Neuronal stem cell (in vitro differentiated cells): Measurements from ENCODE around the gene HNRNPC.
"Not testable (repeated sequence)": the region's sequence is repeated elsewhere in the genome, so short reads cannot be mapped to it uniquely, and the experiment has no call there.

Source experiments
- DNase-seq: peaks from one replicate; pipeline ENCODE4 v3.0.0-alpha.2; 2013; ENCODE audit warnings: low spot score
- H2AFZ ChIP-seq: one replicate; pipeline ENCODE4 v1.6.1; 2013; ENCODE audit warnings: mild to moderate bottlenecking, low read length, inconsistent platforms
- H2AK5ac ChIP-seq: 2 replicates; pipeline ENCODE4 v1.6.1; 2013; ENCODE audit warnings: low read depth, mild to moderate bottlenecking, inconsistent platforms, low read length, moderate library complexity, mixed read lengths
- H2BK120ac ChIP-seq: 2 replicates; pipeline ENCODE4 v1.6.1; 2013; ENCODE audit warnings: low read depth, mild to moderate bottlenecking, inconsistent platforms, low read length, moderate library complexity, mixed read lengths
- H2BK12ac ChIP-seq: one replicate; pipeline ENCODE4 v1.6.1; 2013; ENCODE audit warnings: low read length, inconsistent platforms
- H2BK15ac ChIP-seq: 2 replicates; pipeline ENCODE4 v1.6.1; 2013; ENCODE audit warnings: mild to moderate bottlenecking, low read length, inconsistent platforms, mixed read lengths
- H2BK5ac ChIP-seq: one replicate; pipeline ENCODE4 v1.6.1; 2013; ENCODE audit warnings: inconsistent platforms, mild to moderate bottlenecking, low read length, moderate library complexity
- H3K14ac ChIP-seq: one replicate; pipeline ENCODE4 v1.6.1; 2013; ENCODE audit warnings: low read length, inconsistent platforms
- H3K18ac ChIP-seq: 2 replicates; pipeline ENCODE4 v1.6.1; 2013; ENCODE audit warnings: low read length, inconsistent platforms
- H3K23ac ChIP-seq: 2 replicates; pipeline ENCODE4 v1.6.1; 2013; ENCODE audit warnings: low read depth, mild to moderate bottlenecking, mixed read lengths, low read length, inconsistent platforms; ENCODE audit not compliant: poor library complexity
- H3K27ac ChIP-seq: replicated peaks from 3 replicates; pipeline ENCODE4 v1.5.1; 2013; ENCODE audit warnings: low read length, inconsistent platforms
- H3K27me3 ChIP-seq, 3 experiments: 2 replicates each; pipeline ENCODE4 v1.6.1; 2013; ENCODE audit warnings: low read length in 3 of 3, mild to moderate bottlenecking in 2 of 3, inconsistent platforms in 1 of 3, low read depth in 1 of 3, mixed read lengths in 1 of 3, moderate library complexity in 1 of 3; ENCODE audit not compliant: control insufficient read depth in 3 of 3, insufficient read depth in 3 of 3
- H3K36me3 ChIP-seq, 2 donors: replicated peaks in 1 of 2; 2 replicates each; pipeline ENCODE4 v1.6.1; 2013; ENCODE audit warnings: low read length in 2 of 2; ENCODE audit not compliant: control insufficient read depth in 2 of 2, insufficient read depth in 2 of 2
- H3K4ac ChIP-seq: 2 replicates; pipeline ENCODE4 v1.6.1; 2013; ENCODE audit warnings: inconsistent platforms, mild to moderate bottlenecking, low read length, moderate library complexity
- H3K4me1 ChIP-seq, 2 donors: 1 replicate in 1 of 2; 2 replicates in 1 of 2; pipeline ENCODE4 v1.6.1; 2013; ENCODE audit warnings: low read length in 2 of 2, low read depth in 1 of 2; ENCODE audit not compliant: control insufficient read depth in 2 of 2, insufficient read depth in 1 of 2
- H3K4me2 ChIP-seq: one replicate; pipeline ENCODE4 v1.6.1; 2013; ENCODE audit warnings: mild to moderate bottlenecking, low read length, inconsistent platforms; ENCODE audit not compliant: insufficient read depth, poor library complexity, severe bottlenecking
- H3K4me3 ChIP-seq, 2 donors: 2 replicates each; pipeline ENCODE4 v1.5.1; 2013; ENCODE audit warnings: low read length in 2 of 2, mild to moderate bottlenecking in 2 of 2, inconsistent platforms in 1 of 2, moderate library complexity in 1 of 2
- H3K79me1 ChIP-seq: one replicate; pipeline ENCODE4 v1.6.1; 2013; ENCODE audit warnings: low read depth, mild to moderate bottlenecking, inconsistent platforms, low read length, moderate library complexity
- H3K9ac ChIP-seq: one replicate; pipeline ENCODE4 v1.6.1; 2013; ENCODE audit warnings: mild to moderate bottlenecking, low read depth, low read length, inconsistent platforms; ENCODE audit not compliant: poor library complexity
- H3K9me3 ChIP-seq, 2 donors: replicated peaks in 1 of 2; 2 replicates each; pipeline versions ENCODE3 to v1.6.1; 2013; ENCODE audit warnings: low read length in 2 of 2, mild to moderate bottlenecking in 2 of 2, inconsistent platforms in 1 of 2, low read depth in 1 of 2, mixed read lengths in 1 of 2, moderate library complexity in 1 of 2; ENCODE audit not compliant: control insufficient read depth in 2 of 2, insufficient read depth in 1 of 2
- H4K8ac ChIP-seq: one replicate; pipeline ENCODE4 v1.6.1; 2013; ENCODE audit warnings: low read depth, mild to moderate bottlenecking, inconsistent platforms, low read length, moderate library complexity
- H4K91ac ChIP-seq: one replicate; pipeline ENCODE4 v1.6.1; 2013; ENCODE audit warnings: low read length, low read depth, mild to moderate bottlenecking, inconsistent platforms; ENCODE audit not compliant: poor library complexity
- WGBS, 2 donors: extraction: QIAGEN DNeasy Blood & Tissue Kit; methylation state at CpG; one replicate each; pipeline ENCODE4 v1.1.7; 2013; ENCODE audit warnings: missing lambda C conversion rate in 2 of 2, mixed read lengths in 1 of 2; ENCODE audit not compliant: insufficient read length in 2 of 2, insufficient replicate concordance in 1 of 2; ENCODE audit errors: extremely low coverage in 2 of 2; 5-methylcytosine and 5-hydroxymethylcytosine counted together

Gene HNRNPC

DNA sequence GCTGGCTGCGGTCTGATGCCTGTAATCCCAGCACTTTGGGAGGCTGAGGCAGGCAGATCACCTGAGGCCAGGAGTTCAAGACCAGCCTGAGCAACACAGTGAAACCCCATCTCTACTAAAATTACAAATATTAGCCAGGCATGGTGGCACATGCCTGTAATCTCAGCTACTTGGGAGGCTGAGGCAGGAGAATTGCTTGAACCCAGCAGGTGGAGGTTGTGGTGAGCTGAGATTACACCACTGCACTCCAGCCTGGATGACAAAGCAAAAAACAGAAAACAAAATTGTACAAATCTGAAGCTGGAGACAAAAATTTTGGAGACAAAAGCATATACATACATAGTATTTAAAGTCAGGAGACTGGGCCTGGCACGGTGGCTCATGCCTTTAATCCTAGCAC is 17.3 kb upstream of the HNRNPC start:
- DNase-seq, H3K14ac ChIP-seq, H3K9me3 ChIP-seq, H3K4me2 ChIP-seq, H4K91ac ChIP-seq, H2AK5ac ChIP-seq, H4K8ac ChIP-seq, H3K23ac ChIP-seq, H3K36me3 ChIP-seq, H3K4me1 ChIP-seq, H3K4ac ChIP-seq, H2BK12ac ChIP-seq, H3K79me1 ChIP-seq, H3K27ac ChIP-seq, H2BK120ac ChIP-seq, H2BK5ac ChIP-seq, H3K9ac ChIP-seq, H3K27me3 ChIP-seq, H3K4me3 ChIP-seq, H2AFZ ChIP-seq, H2BK15ac ChIP-seq, H3K18ac ChIP-seq: not testable (repeated sequence)
- WGBS, 2 donors = no CpG with 5 or more reads among the region's 2 CpGs

DNA sequence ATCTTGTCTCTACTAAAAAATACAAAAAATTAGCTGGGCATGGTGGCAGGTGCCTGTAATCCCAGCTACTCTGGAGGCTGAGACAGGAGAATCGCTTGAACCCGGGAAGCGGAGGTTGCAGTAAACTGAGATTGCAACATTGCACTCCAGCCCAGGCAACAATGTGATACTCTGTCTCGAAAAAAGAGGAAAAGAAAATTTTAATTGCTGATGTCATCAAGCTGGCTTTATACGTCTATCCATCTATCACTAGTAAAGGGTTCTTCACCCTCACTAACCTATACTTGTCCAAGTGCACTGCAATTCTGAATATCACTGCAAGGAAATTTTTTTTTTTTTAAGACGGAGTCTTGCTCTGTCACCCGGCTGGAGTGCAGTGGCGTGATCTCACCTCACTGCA is 12.7 kb upstream of the HNRNPC start:
- H3K14ac ChIP-seq, H4K8ac ChIP-seq, H2AFZ ChIP-seq, H3K79me1 ChIP-seq, H2AK5ac ChIP-seq, H3K4ac ChIP-seq, H3K23ac ChIP-seq, H3K4me1 ChIP-seq, H3K36me3 ChIP-seq, H2BK5ac ChIP-seq, DNase-seq, H3K9me3 ChIP-seq, H4K91ac ChIP-seq, H3K9ac ChIP-seq, H2BK15ac ChIP-seq, H3K4me3 ChIP-seq, H2BK12ac ChIP-seq, H3K18ac ChIP-seq, H3K4me2 ChIP-seq, H3K27ac ChIP-seq, H2BK120ac ChIP-seq, H3K27me3 ChIP-seq: not testable (repeated sequence)
- WGBS, 2 donors = no CpG with 5 or more reads among the region's 8 CpGs

DNA sequence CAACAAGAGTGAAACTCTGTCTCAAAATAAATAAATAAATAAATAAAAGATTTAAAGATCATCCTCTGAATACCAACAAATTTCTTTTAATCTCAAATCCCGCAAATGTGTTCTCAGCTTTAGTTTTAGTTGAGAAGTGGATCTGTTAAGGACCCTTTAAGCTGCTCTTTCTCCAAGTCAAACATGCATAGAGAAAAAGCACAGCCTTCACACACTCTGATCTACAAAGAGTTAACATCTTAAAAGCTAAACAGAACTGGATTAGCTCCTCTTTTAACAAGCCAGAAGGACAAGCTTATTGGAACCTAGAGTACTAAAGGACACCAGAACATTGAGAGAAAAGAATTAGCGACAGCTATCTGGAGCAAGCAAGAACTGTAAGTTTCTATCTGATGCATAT is 10.5 kb upstream of the HNRNPC start, which contains the start of gene RPGRIP1:
Gene RPGRIP1 (plus strand): TSS at position 301 of the 400 bp plus-strand sequence. CDS start 7,894 bp downstream, outside the sequence.
- DNase-seq = no peak
- Histone ChIP-seq H3K9ac (no peak within 1 kb of the TSS), H3K4me2 (no peak within 1 kb of the TSS), H3K14ac (no peak within 1 kb of the TSS), H2BK12ac (no peak within 1 kb of the TSS), H3K9me3 (no peaks in the 10 kb centered on the region), H2BK5ac (no peak within 1 kb of the TSS), H3K79me1 (no peaks in the 10 kb centered on the region), H3K4ac (no peak within 1 kb of the TSS), H2AFZ (no peak within 1 kb of the TSS), H2BK120ac (no peak within 1 kb of the TSS), H3K27me3 (no peaks in the 10 kb centered on the region), H3K36me3 (no peaks in the 10 kb centered on the region), H2AK5ac (no peak within 1 kb of the TSS), H2BK15ac (no peak within 1 kb of the TSS), H3K27ac (no peak within 1 kb of the TSS), H4K8ac (no peak within 1 kb of the TSS), H3K18ac (no peak within 1 kb of the TSS), H4K91ac (no peak within 1 kb of the TSS), H3K4me1 (no peaks in the 10 kb centered on the region), H3K4me3 (no peak within 1 kb of the TSS), H3K23ac (no peak within 1 kb of the TSS)
- WGBS, 2 donors = no CpG with 5 or more reads among the region's 2 CpGs

DNA sequence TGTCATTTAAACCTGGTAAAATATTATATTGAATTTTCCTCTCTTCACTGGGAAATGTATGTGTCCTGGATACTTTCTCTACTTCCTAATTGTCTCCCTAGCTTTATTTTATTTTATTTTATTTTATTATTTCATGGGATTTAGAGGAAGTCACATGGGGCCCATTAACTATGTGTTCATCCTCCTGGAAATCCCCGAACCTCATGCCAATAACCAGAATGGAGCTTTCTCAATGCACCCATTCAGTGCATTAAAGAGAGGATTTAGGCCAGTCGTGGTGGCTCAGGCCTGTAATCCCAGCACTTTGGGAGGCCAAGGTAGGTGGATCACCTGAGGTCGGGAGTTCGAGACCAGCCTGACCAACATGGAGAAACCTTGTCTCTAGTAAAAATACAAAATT is 9.4 kb upstream of the HNRNPC start:
- H3K9me3 ChIP-seq = no peaks in the 10 kb centered on the region
- H2BK12ac ChIP-seq = no peak overlapping the region
- H3K79me1 ChIP-seq = no peaks in the 10 kb centered on the region
- H3K4ac ChIP-seq = no peak overlapping the region
- no CpG with 5 or more reads among the region's 4 CpGs for WGBS, 2 donors
- H3K18ac ChIP-seq = no peak overlapping the region
- H4K91ac ChIP-seq = no peak overlapping the region
- no peak overlapping the region for H3K9ac ChIP-seq
- no peaks in the 10 kb centered on the region for H3K4me1 ChIP-seq
- H2AK5ac ChIP-seq = no peak overlapping the region
- no peak overlapping the region for H3K27ac ChIP-seq
- H4K8ac ChIP-seq = no peak overlapping the region
- H3K4me2 ChIP-seq = no peak overlapping the region
- H3K23ac ChIP-seq = no peak overlapping the region
- no peak overlapping the region for H2AFZ ChIP-seq
- H2BK120ac ChIP-seq = no peak overlapping the region
- no peaks in the 10 kb centered on the region for H3K36me3 ChIP-seq
- no peak overlapping the region for H3K14ac ChIP-seq
- H3K4me3 ChIP-seq = no peak overlapping the region
- H3K27me3 ChIP-seq = no peaks in the 10 kb centered on the region
- DNase-seq = no peak
- H2BK5ac ChIP-seq = no peak overlapping the region
- no peak overlapping the region for H2BK15ac ChIP-seq
